Measurements from ENCODE around the gene ADTRP. TPM values are rescaled to one million over a fixed set of nuclear protein-coding genes. Genes with fewer than 3 reads are reported as not detected.

ADTRP gene
- total RNA-seq, 1 donor from 2014 or later, result 3.4 TPM

DNA sequence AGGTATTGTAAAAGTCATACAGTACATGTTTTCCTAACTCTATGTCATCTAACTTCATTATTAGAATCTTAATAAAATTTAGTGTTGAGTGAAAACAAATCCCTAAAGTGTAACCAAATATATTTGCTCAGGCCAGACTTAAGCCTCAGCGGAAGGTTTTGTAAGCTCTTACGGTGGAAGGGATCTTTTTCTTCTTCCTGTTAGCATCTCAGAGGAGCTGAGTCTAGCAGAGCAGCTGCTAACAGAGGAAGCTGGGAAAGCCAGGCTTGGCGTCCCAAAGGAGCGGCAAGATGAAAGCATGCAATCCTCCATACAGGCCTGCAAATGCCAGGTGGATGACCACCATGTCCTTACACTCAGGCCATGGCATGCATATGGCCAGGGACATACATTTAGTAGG lies 72.4 kb downstream of the ADTRP start:
- no peaks in the 10 kb centered on the region for H3K27me3 Mint-ChIP-seq (ENCODE audit: low read depth)
- TF ChIP-seq, protein P1, sequence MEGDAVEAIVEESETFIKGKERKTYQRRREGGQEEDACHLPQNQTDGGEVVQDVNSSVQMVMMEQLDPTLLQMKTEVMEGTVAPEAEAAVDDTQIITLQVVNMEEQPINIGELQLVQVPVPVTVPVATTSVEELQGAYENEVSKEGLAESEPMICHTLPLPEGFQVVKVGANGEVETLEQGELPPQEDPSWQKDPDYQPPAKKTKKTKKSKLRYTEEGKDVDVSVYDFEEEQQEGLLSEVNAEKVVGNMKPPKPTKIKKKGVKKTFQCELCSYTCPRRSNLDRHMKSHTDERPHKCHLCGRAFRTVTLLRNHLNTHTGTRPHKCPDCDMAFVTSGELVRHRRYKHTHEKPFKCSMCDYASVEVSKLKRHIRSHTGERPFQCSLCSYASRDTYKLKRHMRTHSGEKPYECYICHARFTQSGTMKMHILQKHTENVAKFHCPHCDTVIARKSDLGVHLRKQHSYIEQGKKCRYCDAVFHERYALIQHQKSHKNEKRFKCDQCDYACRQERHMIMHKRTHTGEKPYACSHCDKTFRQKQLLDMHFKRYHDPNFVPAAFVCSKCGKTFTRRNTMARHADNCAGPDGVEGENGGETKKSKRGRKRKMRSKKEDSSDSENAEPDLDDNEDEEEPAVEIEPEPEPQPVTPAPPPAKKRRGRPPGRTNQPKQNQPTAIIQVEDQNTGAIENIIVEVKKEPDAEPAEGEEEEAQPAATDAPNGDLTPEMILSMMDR (IDR thresholded peaks at IDR 0.05; ENCODE audit: unreplicated experiment), result no peak
- H3K4me3 Mint-ChIP-seq, result no peak overlapping the region

DNA sequence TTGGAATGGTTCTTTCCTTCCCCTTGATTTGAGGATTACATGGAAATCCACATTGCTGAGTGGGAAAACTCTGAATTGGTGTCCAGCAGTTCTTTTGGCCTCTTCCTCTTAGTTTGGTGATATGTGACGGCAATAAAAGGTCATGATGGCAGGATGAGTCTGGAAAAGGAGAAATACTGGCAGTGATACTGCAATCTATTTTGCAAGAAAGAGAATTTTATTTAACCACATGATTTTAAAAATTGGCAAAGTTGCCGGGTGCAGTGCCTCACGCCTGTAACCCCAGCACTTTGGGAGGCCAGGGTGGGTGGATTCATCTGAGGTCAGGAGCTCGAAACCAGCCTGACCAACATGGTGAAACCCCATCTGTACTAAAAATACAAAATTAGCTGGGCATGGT lies 73.1 kb downstream of the ADTRP start:
- Mint-ChIP-seq H3K36me3 (no peaks in the 10 kb centered on the region), H3K4me1 (peaks cover 4% of the 10 kb centered on the region), H3K9me3 (peaks cover 16% of the 10 kb centered on the region), H3K4me3 (no peak overlapping the region), H3K27ac (no peak overlapping the region), H3K27me3 (ENCODE audit: low read depth) (no peaks in the 10 kb centered on the region)
- TF ChIP-seq, protein P1 (IDR thresholded peaks at IDR 0.05; ENCODE audit: unreplicated experiment), result no peak
- DNase-seq (ENCODE audit: low spot score in 2 of 2, unreplicated experiment in 2 of 2), result no peak

More for the DNA sequence above, 72.4 kb downstream of the ADTRP start:
- DNase-seq (ENCODE audit: low spot score in 2 of 2, unreplicated experiment in 2 of 2), result no peak
- Mint-ChIP-seq H3K36me3 (no peaks in the 10 kb centered on the region), H3K4me1 (peaks cover 11% of the 10 kb centered on the region), H3K9me3 (peaks cover 16% of the 10 kb centered on the region), H3K27ac (no peak overlapping the region)

DNA sequence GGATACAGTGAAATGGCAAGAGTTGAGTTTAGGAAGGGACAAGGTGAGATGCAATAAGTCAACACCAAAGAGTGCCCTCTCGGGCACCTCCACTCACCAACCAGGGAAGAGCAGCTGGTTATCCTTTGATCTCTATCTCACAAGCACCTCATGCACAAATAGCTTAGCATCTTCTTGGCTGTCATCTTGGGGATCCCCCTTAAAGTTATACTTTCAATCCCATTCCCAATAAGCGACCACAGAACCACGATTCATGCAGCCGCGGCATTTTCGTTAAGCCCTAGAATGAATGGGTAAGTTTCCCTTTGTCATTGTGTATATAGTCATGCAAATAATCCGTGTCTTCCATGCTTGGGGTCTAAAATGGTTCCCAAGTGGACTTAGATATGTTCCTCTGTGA lies 73.5 kb downstream of the ADTRP start:
- Mint-ChIP-seq H3K4me3 (no peak overlapping the region), H3K36me3 (no peaks in the 10 kb centered on the region), H3K4me1 (peaks cover under 1% of the 10 kb centered on the region), H3K27ac (no peak overlapping the region), H3K27me3 (ENCODE audit: low read depth) (no peaks in the 10 kb centered on the region), H3K9me3 (peaks cover 16% of the 10 kb centered on the region)
- DNase-seq (ENCODE audit: low spot score in 2 of 2, unreplicated experiment in 2 of 2), result no peak
- TF ChIP-seq, protein P1 (IDR thresholded peaks at IDR 0.05; ENCODE audit: unreplicated experiment), result no peak

DNA sequence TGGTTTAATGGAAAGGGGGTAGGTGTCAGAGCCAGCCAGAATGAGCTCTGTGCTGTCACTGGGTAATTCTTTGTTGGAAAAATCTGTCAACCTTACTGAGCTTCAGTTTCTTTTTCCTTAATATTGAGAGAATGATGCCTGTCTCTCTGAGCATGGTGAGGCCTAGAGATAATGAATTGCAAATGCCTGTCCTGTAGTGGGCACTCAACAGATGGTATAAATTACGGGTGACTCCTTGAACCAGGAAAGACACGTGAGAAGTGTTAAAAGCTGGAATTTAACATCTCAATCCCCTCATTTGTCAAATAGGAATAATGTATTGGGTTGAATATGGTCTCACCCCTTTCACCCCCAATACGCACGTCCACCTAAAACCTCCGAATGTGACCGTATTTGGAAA lies 74.9 kb downstream of the ADTRP start:
- peaks cover 11% of the 10 kb centered on the region for H3K9me3 Mint-ChIP-seq
- H3K4me1 Mint-ChIP-seq, result peaks cover 2% of the 10 kb centered on the region
- TF ChIP-seq, protein P1 (IDR thresholded peaks at IDR 0.05; ENCODE audit: unreplicated experiment), result no peak
- H3K27me3 Mint-ChIP-seq (ENCODE audit: low read depth), result no peaks in the 10 kb centered on the region
- H3K4me3 Mint-ChIP-seq, result no peak overlapping the region
- DNase-seq (ENCODE audit: low spot score in 2 of 2, unreplicated experiment in 2 of 2), result no peak
- H3K36me3 Mint-ChIP-seq, result no peaks in the 10 kb centered on the region
- no peak overlapping the region for H3K27ac Mint-ChIP-seq

DNA sequence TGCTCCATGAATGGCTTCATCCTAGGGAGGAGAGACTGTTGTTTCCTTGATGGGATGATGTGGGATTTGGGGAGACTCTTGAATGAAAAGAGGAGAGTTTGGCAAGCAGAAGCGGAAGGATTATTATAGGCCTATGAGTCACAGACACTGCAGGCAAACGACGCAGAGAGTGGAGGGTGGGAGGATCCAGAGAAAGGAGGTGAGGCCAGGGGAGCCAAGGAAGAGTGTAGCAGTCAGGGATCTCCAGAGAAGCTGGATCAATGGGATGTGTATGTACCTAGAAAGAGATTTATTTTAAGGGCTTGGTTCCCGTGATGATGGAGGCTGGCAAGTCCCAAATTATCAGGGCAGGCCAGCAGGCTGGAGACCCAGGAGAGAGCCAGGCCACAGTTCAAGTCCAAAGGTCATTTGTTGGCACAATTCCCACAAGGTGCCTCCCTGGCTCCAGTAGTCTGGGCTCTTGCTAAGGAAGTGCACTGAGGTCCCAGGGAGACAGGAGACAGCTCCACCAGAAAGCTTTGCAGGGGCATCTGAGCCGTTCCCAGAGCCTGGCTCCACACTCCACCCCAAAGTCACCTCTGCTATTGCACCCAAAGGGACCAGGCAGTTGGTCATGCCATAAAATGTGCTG lies 76.0 kb downstream of the ADTRP start:
- Mint-ChIP-seq H3K9me3 (peaks cover 6% of the 10 kb centered on the region), H3K36me3 (no peaks in the 10 kb centered on the region), H3K4me1 (peaks cover 2% of the 10 kb centered on the region), H3K27ac (no peak overlapping the region), H3K4me3 (no peak overlapping the region), H3K27me3 (ENCODE audit: low read depth) (no peaks in the 10 kb centered on the region)
- TF ChIP-seq, protein P1 (IDR thresholded peaks at IDR 0.05; ENCODE audit: unreplicated experiment), result no peak
- DNase-seq (ENCODE audit: low spot score in 2 of 2, unreplicated experiment in 2 of 2), result no peak

Measured in mesothelial cell of epicardium (in vitro differentiated cells).